GM19468 (cell line): ENCODE measurements around the gene PTPN3.
A peak's percentile ranks its signal among the peaks of the same experiment; 100 is the strongest.
"Not testable (repeated sequence)": the region's sequence is repeated elsewhere in the genome, so short reads cannot be mapped to it uniquely, and the experiment has no call there.

Experiments
- ATAC-seq: cut with Tn5 transposase; IDR thresholded peaks from one replicate; pipeline ENCODE4 v1.9.1; 2021; ENCODE audit warnings: mild to moderate bottlenecking, moderate library complexity, moderate number of reproducible peaks; ENCODE audit not compliant: unreplicated experiment; ENCODE audit errors: extremely low read depth

Gene PTPN3

DNA sequence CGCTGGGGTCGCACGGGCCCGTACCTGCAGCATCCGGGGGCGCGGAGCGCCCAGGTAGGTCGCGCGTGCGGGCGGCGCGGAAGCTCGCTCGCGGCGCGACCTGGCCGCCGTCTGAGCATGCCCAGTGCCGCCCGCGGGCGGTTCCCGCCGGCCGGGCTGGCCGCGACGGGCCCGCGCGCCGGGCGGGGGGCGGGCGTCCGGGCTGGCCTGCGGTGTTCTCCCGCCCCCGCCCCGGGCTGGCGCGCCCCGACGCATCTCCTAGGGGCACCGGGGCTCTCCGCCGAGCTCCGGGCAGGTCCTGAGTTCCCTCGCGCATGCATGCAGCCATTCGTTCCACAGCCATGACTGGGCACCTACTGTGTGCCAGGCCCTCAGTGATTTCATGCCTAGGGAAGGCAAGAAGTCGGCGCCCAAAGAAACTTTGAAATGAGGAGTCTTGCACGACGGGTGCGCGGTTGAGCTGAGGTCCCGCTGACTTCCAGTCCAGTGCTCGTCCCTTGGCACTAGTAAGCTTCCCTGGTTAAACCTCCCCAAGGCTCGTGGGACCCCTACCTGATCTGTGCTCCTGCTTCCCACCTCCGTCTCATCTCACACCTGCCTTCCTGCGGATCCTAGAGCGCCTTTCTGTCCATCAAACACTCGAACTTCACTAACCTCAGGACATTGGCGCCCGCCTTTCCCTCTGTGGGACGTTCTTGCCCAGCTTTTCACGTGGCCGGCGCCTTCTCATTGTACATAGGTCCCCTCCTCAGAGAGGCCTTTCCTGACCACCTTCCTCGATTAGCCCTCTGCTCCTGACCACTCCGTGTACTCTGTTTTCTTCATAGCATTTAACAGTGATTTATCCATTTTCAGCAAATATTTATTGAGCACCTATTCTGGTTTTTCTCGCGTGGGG, at the start of gene PTPN3:
PTPN3 (minus strand) TSS at position 113 of the 898 bp plus-strand sequence. CDS start 34,873 bp downstream, outside the sequence.
- ATAC-seq, result no peak

- ATAC-seq, result not testable (repeated sequence)
These were observed 46.8 kb upstream of the PTPN3 start for GRCh38 chr9:109544954-109545353.

- no peak for ATAC-seq
These were observed 44.8 kb upstream of the PTPN3 start for GRCh38 chr9:109542922-109543321.

- ATAC-seq, result no peak
These were observed 40.2 kb upstream of the PTPN3 start for GRCh38 chr9:109538346-109538745.

- no peak for ATAC-seq
These were observed 39.2 kb upstream of the PTPN3 start for GRCh38 chr9:109537288-109537687.

GRCh38 chr9:109536859-109537258, 38.8 kb upstream of the PTPN3 start:
- ATAC-seq, result no peak

- ATAC-seq, result no peak
These were observed 37.3 kb upstream of the PTPN3 start for GRCh38 chr9:109535365-109535764.

DNA sequence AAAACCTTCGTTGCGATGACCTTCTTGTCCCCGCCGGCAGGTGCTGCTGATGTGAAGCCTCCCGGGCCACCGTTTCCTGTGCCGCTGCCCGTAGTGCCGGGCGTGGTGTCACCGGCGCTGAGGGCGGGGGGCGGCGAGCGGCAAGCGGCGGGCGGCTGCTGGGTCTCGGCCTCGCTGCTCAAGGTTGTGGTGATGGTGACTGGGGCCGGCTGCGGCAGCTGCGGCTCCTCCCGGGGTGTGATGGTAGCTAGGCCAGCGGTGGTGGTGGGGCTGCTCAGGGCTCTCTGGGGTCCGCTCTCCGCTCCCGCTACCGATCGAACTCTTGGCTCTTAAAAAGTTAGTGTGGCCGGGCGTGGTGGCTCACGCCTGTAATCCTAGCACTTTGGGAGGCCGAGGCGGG, 36.0 kb upstream of the PTPN3 start:
- ATAC-seq, result no peak

DNA sequence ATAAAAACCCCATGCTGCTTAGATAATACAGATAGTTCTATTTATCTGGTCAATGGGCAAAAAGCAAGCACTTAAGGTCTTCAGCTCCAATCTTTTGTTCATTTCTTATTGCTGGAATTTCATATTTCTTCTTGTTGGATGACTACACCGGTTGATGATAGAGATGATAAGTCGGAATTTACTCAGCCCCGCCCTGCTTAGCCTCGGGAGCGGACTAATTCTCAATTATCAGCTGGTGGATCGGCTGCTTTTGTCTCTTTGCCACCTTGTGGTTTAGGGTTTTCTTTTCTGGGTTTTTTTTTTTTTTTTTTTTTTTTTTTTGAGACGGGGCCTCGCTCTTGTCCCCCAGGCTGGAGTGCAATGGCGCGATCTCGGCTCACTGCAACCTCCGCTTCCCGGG, 34.5 kb upstream of the PTPN3 start:
- not testable (repeated sequence) for ATAC-seq

DNA sequence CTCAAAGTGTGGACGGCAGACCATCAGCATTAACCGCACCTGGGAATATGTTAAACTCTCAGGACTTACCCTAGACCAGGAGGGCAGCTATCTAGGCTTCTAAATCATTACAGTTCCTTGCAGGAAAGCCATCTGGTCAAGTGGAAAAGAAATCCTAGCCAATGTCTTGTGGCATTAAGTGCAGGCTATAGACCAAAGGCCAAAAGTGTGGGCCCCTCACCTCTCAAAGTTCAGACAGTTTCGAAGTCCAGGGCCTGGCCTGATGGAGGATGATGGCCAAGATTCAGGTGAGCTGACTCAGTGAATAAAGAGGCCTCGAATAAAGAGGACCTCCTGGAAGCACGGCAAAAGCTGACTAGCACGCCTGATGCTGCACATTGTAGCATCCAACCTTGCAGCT, 24.0 kb upstream of the PTPN3 start:
- no peak for ATAC-seq

DNA sequence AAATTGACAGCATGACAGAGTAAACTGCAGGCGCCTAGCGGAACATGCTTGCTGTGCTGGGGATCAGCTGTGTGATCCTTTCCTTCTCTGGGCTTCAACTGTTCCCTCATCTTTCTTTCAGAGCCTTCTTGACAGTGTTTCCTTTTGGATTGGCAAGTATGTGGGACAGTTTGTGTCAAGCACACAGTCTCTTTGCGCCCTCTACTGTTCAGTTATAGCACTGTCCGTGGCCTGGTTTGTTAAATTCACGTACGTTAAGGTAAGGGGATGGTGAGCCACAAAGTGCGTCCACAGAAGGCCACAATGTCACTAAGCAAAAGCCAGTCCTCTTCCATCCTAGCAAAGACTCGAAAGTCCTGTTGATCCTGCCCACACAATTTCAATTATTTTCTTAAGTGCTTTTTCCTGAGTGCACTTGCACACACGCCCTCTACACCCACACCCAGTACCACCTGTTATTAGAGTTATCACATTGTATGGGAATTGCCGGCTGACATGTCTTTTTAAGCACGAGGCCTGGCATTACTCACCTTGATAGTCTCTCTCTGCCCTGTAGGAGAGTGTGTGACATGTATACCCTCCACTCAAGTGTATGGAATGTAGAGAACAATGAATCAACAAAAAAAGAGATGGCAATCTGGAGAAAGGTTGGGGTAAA, 22.5 kb upstream of the PTPN3 start:
- ATAC-seq, result peak; percentile 63

DNA sequence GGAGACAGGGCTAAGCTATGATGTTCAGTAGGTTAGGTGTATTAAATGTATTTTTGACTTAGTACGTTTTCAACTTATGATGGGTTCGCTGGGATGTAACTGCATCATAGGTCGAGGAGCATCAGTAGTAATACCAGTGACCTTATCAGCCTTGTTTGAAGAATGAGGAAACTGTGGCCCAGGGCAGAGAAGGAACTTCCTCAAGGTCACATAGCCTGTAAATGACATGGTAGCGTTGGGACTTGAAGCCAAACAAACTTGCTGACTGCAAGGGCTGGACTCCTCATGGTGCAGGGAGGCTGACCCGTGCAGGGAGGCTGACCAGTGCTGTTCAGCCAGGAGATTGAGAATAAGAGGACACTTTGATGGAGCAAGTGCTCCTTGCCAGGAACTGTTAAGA, 21.3 kb upstream of the PTPN3 start:
- no peak for ATAC-seq

DNA sequence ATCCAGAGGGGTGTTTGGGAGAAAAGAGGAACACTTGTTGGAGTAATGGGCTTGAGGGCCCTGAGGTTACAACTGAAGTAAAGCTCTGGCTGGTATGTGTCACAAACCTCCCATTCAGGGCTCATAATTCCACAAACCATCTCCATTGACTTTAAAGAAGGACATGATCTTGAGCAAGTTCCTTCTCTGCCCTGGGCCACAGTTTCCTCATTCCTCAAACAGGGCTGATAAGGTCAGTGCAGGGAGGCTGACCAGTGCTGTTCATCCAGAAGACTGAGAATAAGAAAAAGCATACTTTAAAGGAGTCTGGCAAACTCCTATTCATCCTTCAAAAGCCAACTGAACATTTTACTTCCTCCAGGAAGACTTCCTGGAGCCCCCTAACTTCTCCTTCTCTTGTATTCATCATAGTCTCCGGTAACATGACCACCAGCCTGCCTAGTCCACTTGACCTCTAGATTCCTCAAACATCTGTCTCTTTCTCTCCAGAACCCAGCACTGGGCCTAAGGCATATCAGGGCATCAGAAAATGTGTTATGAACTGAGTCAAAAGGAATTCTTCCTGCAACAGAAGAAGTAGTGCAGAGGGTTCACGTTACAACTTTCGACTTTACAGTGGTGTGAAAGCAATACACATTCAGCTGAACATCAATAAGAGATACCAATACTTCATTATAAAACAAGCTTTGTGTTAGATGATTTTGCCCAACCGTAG, 20.7 kb upstream of the PTPN3 start:
- no peak for ATAC-seq

DNA sequence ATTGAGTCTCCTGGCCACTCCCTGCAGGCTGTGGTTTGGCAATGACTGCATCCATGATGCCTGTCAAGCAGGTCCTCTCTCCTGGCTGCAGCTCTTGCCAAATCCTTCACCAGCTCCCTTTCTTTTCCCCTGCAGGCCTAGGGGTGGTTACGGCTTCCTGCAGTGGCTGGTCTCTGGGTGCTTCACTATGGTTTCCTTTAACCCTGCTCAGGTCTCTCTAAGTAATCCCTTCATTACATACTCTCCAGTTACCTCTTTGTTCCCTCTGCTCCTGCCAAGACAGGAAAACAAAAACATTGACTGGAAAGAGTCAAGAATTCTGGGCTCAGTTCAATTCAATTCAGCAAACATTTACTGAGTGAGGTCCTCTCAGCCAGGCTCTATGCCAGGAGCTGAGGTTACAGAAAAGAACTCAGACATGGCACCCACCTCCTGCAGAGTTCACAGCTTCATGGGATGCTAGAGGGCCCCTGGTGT, 19.8 kb upstream of the PTPN3 start:
- ATAC-seq, result no peak

DNA sequence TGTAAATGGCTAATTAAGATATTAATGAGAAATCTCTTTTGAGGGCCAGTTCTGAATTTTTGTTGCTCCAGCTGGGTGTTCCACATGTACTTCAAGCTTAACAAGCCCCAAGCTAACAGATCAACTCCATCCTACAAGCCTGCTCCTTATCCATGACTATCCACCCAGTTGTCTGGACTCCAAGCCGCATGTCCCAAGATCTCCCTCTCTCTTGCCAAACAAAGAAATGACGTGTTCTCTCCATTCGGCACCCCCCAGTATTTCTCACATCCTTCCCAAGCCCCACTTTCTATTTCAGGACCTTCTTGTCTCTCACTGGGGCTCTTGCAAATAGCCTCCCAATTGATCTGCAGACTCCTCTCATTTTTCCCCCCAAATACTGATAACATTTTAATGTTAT, 15.8 kb upstream of the PTPN3 start:
- ATAC-seq, result no peak

GRCh38 chr9:109512170-109512756, 14.2 kb upstream of the PTPN3 start:
- no peak for ATAC-seq

DNA sequence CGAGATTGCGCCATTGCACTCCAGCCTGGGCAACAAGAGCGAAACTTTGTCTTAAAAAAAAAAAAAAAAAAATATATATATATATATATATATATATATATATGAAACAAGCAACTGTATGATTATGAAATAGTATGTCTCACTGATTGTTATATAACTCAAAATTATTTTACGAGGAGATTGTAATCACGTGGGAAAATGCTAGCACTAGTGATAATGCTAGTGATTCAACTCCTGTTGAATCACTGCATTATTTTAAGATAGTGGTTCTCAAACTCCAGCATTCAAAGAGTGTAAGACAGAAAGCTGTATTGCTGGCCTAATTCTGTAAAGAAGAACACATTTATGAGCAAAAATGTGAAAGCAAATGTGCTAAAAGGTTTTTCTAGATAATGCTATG, 12.4 kb upstream of the PTPN3 start:
- ATAC-seq, result no peak

DNA sequence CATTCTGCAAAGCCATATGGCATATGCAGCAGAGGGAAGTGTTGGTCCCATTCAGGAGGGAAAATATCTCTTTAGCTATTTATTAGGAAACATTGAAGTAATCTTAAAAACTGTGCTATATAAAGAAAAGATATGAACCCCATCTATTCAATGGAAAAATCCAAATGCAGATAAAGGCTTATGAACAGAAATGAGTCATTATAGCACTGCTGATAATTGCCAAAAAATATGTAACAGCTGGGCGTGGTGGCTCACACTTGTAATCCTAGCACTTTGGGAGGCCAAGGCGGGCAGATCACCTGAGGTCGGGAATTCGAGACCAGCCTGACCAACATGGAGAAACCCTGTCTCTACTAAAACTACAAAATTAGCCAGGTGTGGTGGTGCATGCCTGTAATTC, 11.9 kb upstream of the PTPN3 start:
- not testable (repeated sequence) for ATAC-seq

GRCh38 chr9:109509611-109510010, 11.5 kb upstream of the PTPN3 start:
- ATAC-seq, result no peak

DNA sequence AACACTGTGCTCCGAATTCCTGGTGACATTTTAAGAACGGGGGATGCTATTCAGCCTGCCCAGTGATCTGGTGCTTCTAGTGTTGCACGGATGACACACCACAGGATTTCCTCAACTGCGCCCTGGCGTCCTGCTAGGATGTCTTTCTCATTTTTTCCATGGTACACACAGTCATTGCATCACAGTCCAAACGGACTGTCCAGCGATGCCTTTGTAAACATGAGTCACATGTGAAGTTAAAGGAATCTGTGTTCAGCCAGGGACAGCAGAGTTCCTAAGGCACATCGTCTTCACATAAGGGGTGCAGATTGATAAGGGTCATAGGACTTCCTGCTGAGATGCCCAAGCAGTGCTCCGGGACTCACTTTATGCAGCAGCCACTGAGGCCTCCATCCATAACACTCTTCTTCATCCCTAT, 9.3 kb upstream of the PTPN3 start:
- no peak for ATAC-seq
